ENCODE data around the gene CNGA2.

CNGA2 gene

DNA sequence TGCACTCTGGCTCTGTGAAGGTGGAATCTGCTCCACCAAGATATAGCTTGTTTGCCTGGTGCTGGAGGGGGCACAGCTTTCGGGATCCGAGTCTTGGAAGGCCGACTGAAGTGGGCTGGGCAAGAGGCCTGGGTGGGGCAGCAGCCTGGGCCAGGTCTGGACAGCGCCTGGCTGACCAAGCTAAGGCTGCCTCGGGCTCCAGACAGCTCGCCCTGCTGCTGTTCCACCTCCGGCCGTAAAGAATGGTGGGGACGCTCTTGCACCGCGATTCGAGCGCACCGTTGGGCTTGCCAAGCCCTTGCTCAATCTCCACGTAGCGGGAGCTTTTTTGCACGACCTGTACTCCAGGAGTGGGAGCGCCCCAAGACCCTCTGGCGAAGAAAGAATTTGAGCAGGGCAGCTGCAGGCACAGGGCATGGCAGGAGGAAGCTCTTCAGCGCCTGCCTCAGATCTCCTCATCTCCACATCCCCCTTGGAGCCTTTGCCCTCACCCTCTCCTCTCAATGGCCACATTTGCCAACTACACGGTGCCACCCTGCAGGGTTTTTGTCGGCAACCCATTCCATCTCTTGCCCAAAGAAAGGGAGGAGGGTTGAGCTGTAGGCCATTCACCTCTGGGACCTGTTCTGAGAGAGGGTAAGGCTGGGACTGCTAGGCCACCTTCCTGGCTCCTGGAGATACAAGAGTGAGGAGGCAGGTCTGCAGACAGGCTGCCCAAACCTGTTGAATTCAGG, 18.9 kb downstream of the CNGA2 start:
- peak; percentile 6 to 48 (median 12) for DNase-seq

DNA sequence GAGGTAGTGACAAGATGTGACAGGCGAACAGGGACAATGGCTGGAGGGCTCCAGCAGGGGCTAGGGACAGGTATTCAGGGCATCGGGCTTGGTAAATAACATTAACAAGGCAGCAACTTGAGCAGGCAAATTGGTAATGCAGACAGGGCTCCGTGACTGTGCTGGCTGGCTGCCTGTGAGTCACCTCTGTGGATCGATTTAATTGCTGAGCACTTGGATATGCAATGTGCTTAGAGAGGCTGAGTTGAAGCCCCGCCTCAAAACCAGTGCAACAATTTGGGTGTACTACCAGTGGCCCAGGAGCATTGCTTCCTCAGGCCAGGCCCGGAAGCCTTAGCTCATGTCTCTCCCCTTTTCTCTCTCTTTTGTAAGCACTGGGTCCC, 19.5 kb downstream of the CNGA2 start:
- DNase-seq: no peak

GRCh38 chrX:151754641-151755215, 20.2 kb downstream of the CNGA2 start:
- no peak for DNase-seq

DNA sequence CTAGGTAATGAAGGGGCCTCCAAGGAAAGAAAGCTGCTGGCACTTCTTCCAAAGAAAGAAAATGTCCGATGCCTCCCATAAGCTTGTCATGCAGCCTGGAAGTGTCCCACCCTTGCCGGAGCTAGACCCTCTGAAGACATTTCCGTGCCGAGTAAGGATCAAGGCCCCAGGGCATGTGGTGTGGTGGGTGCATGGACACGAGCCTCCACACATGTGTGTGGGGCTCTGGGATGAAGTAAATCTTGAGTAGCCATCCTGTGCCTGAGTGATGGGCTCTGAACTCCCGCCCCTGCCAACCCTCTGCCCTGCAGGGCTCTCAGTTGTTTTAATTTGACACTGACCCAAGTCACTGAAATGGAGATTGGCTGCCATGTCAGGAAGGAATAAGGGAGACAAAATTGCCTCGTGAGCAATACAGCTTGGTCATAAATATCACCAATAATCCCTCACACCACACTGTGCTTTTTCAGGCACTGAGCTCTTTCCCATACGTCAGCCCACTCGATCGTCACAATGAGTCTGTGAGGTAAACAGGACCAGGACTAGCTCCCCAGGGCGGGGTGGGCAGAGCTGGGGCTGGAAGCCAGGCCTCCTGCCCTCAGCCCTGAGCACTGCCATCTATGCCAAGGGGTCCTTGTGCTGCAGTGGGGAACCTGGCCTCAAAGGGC, 24.6 kb downstream of the CNGA2 start:
- no peak for DNase-seq

DNA sequence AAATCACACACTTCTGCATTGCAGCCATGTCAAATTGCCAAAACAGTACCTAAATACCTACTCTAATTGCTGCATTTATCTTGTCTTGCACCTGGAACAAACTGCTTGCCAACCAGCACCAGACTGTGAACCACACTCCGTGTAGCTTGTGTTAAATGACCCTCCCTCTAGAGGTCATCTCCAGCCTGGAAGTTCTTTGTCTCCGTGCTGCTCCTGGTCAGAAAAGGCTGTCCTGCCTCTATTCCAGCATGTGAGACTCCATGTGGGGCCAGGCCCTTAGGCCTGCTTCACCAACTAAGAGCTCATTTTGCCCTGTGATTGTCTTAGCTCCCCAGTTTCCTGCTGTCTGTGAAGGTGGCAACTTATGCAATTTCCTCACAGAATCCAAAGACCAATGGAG, 28.3 kb downstream of the CNGA2 start:
- no peak for DNase-seq

- no peak for DNase-seq
These were observed 29.2 kb downstream of the CNGA2 start for GRCh38 chrX:151763711-151764110.

DNA sequence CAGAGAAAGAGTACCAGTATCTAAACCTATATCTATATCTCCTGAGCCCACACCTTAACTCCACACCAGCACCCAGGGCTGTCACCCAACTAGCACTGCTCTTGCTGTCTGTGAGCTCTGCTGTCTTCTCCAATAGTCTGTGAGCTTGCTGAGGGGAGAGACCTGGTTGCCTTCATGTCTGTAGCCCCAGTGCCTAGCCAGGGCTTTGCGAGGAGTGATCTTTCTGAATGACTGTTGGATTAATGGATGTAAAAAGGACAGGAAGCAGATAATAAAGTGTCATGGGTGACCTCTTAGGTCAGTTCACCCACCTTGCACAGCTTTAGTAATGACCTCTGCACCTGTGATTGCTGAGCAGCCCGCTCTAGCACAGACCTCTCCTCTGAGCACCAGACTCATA, 30.5 kb downstream of the CNGA2 start:
- no peak for DNase-seq

- DNase-seq: no peak
These were observed 37.2 kb downstream of the CNGA2 start for GRCh38 chrX:151771726-151772125.

GRCh38 chrX:151773434-151773833, 38.9 kb downstream of the CNGA2 start:
- DNase-seq: no peak

DNA sequence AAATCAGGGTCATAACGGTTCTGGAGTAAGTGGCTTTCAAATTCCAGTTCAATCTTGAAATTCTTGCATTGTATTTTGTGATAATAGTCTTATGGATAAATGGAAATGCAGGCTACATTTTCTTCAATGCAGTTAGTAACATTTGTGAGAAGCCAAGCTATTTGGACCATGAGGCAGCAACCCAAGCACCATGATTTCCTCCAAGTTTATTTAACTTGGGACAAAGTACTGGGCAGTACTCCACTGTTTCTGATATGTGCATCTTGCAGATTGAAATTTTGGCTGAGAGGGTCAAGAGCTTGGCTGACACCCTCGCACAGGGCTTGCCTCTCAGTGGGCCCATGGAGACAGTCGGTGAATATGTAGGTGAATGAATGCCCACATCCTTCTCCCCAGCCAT, 39.9 kb downstream of the CNGA2 start:
- no peak for DNase-seq

- no peak for DNase-seq
These were observed 41.7 kb downstream of the CNGA2 start for GRCh38 chrX:151776181-151776731.

DNA sequence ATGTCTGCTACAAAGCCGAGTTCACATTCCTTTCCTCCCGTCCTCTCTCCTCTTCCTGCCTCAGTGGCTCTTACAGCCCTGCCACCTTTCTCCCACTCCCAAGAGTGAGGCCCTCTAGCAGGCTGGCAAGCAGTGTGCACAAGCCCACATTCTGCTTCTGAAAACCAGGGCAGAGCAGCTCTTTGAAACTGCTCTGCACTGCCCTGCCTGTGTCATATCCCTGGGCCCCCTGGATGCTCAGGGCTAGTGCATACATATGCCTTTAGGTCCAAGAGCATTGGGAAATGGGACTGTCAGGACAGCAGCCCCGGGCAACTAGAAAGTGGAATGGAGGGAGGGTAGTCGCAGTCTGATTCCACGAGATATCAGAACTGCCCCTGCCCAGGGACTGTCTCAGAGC, 42.4 kb downstream of the CNGA2 start:
- DNase-seq: no peak

DNA sequence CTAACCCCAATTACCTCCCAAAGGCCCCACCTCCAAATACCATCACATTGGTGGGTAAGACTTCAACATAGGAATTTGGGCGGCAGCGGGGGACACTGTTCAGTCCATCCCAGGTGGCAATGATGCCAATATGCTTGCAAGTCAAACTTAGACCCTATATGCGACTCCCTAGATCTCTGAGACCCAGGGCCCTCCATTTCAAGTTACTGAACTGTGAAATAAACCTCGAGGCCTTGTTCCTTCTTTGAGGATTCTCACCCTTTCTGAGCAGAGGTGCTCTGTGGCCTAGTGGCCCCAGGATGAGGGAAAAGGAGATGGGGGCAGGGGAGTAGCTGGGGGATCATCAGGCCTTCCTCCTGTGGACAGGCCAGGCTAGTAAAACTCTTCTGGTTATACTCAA, 44.7 kb downstream of the CNGA2 start:
- no peak for DNase-seq

DNA sequence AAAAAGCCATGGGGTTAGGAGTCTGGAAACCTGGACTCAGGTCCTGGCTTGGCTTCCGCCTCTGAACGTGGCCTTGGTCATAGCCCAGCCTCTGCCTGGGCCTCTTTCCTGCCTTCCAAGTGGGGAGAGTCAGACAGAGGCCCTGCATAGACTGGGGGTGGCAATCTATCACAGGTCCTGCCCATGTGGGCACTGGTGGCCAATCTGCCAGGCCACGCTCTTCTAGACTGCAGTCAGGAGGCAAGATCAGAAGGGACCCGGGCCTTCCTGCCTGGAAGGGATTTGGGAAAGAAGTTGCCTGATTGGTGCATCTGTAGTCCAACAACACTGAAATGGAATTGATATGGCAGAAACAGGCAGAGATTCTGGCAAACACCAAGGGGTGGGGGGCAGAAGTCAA, 46.1 kb downstream of the CNGA2 start:
- no peak for DNase-seq

DNA sequence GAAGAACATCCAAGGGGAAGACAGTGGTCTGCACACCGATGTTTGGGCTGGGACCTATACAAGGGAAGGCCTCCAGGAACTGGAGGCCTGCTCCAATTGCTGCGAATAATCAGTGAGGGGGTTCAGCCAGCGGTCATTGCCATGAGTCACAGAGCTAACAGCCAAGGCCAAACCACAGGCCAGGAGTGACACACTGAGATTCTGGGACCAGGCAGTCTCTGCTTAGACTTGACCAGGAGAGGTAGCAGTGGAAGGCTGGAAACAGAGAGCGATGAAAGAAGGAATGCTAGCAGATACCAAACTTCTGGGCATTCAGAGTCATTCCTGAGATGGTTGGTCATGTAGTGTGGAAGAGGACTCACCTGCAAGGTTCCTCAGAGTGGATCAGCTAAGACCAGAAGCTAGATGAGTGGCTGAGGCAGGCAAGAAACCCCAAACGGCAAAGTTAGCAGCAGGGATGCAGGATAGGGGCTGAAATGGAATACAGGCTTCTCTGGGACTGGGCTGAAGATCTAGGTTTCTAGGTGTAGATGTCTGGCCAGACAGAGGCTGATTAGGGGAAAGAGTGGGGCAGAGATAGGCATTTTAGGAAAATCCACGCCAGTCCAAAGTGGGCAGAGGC, 54.7 kb downstream of the CNGA2 start:
- DNase-seq: no peak

DNA sequence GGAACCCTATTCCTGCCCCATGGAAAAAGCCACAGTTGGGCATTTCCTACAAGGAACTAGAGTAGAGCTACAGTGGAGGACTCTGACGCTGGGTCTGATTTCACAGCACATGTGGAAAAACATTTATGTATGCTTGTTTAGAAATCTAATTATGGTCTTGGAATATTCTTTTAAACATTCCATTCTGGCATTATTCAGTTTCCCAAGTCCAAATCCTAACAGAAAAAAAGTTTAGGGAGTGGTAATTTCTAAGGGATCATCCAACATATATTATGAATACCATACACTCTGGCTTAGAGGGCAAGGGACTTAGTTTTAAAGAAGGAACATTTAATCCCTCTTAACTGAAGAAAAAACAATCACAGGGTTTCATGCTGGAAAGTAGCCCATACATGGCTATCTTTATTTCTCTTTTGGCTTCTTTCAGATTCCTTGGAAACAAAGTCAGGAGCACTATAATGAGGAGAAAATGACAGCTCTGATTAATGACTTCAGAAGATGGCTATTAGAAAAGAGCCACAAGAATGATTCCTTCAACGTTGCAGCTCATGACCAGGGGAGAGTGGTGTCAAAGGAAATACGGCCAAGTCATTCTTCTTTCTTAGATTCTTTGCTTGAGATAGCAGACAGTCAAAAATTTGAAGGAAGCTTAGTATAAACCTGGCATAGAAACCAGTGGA, 56.1 kb downstream of the CNGA2 start:
- DNase-seq: no peak

GRCh38 chrX:151791961-151792360, 57.4 kb downstream of the CNGA2 start:
- no peak for DNase-seq

DNA sequence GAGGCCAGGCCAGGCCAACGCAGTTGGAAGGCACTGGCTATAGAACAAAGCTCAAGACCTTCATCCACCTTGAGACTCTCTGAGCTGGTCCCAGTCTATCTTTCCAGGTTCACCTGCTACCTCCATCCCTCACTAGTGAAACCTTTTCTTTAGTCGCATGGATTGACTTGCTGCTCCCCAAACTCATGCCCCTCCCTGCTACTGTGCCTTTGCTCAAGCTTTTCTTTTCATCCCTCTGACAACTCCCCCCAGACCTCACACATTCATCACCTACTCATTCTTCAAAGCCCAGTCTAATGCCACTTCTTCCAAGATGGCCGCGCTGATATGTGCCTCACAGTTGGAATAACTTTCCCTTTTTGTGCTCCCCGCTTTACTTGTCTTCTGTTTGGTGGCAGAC, 58.0 kb downstream of the CNGA2 start:
- no peak for DNase-seq

DNA sequence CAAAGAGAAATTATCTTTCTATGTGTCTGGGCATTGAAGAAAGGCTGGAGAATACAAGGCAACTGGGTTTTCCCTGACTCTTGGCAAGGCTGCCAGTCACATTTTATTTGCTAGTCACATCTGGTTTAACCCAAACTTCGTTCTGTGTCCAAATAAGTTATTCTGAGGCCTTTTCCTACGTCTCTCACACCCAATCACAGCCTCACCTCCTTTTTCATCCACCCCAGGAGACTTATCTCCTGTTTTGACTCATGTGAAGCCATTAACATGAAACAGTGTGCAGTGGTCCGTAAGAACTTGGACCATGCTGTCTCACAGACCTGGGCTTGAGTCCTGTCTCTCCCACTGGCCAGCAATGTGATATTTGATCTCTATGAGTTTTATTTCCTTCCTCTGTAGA, 59.3 kb downstream of the CNGA2 start:
- DNase-seq: no peak
